Mucosa of descending colon (tissue), 3 donors: Measurements from ENCODE around the gene OGA. TPM values are rescaled to one million over a fixed set of nuclear protein-coding genes. Genes with fewer than 3 reads are reported as not detected.
"Not testable (repeated sequence)": the region's sequence is repeated elsewhere in the genome, so short reads cannot be mapped to it uniquely, and the experiment has no call there.

Experiments used
- ATAC-seq: fragments of 200-7000 bp; cut with Tn5 transposase; one replicate; pipeline ENCODE4 v1.9.1; 2020; ENCODE audit warnings: mild to moderate bottlenecking, moderate library complexity
- DNase-seq, 3 donors: peaks; one replicate each; pipeline ENCODE4 v3.0.0-alpha.2; 2020
- H3K36me3 ChIP-seq: fragments of 200-600 bp; one replicate; pipeline ENCODE4 v1.8.0; 2021; ENCODE audit warnings: low read depth, mild to moderate bottlenecking
- H3K4me1 ChIP-seq: fragments of 200-600 bp; one replicate; pipeline ENCODE4 v1.8.0; 2021; ENCODE audit warnings: low read depth, mild to moderate bottlenecking
- H3K4me3 ChIP-seq: fragments of 200-600 bp; one replicate; pipeline ENCODE4 v1.8.0; 2021; ENCODE audit warnings: mild to moderate bottlenecking
- H3K9me3 ChIP-seq: fragments of 200-600 bp; one replicate; pipeline ENCODE4 v1.8.0; 2021; ENCODE audit warnings: mild to moderate bottlenecking
- intact Hi-C, 2 donors: fragments of 100-400 bp; cut with DNase I in 1 of 2; cut with micrococcal nuclease in 1 of 2; formaldehyde crosslinking; loops; one replicate each; pipeline versions ENCODE4 v1.11.0 to v1.11.1; 2022; cut with DNase I, micrococcal nuclease
- total RNA-seq, 3 donors: library from RNA; stranded (reverse); fragmentation: NEBNext Ultra II Directional in 2 of 3; extraction: Animal tissue kit (Norgen Biotek cat#: 25700) in 2 of 3; gene quantifications; one replicate each; pipeline versions ENCODE4 v1.2.1 to v1.2.4, GENCODE V29; 2021 to 2023
- TF ChIP-seq, protein P1 (sequence below): fragments of 200-600 bp; IDR thresholded peaks from one replicate; pipeline ENCODE4 v1.8.0; 2022; ENCODE audit warnings: antibody characterized with exemption, mild to moderate bottlenecking
- donor health status: DM: no; HTN: no; CAD: no; lungs with moderate emphysema.
- donor health status: DM: no; HTN: no; CAD: no.
- donor health status: DM: no; HTN: yes; CAD: no.

Gene OGA
- total RNA-seq, 3 donors from 2014 or later = 80.8 to 112 (median 110) TPM

DNA sequence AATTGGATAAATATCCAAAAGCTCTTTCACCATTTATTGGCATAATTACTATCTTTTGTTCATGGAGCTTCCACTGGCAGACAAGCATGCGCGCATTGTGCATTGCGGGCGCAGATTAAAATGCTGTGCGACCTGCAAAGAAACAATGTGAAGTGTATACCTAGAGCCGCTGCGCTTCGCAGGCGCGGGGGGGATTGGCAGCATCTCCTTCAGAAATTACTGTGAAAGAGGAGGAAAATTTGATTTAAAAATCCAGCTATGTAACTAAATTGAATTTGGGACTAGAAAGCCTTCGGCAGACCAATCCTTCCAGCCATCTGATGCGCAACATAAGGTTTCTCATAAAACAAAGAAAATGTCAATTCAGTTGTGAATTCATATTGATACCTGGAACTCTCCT lies 24.7 kb downstream of the OGA start:
- intact Hi-C loops = no loop called here
- Histone ChIP-seq H3K4me3 (no peak overlapping the region), H3K4me1 (no peaks in the 10 kb centered on the region), H3K9me3 (no peaks in the 10 kb centered on the region), H3K36me3 (peaks cover 25% of the 10 kb centered on the region)
- TF ChIP-seq, protein P1, sequence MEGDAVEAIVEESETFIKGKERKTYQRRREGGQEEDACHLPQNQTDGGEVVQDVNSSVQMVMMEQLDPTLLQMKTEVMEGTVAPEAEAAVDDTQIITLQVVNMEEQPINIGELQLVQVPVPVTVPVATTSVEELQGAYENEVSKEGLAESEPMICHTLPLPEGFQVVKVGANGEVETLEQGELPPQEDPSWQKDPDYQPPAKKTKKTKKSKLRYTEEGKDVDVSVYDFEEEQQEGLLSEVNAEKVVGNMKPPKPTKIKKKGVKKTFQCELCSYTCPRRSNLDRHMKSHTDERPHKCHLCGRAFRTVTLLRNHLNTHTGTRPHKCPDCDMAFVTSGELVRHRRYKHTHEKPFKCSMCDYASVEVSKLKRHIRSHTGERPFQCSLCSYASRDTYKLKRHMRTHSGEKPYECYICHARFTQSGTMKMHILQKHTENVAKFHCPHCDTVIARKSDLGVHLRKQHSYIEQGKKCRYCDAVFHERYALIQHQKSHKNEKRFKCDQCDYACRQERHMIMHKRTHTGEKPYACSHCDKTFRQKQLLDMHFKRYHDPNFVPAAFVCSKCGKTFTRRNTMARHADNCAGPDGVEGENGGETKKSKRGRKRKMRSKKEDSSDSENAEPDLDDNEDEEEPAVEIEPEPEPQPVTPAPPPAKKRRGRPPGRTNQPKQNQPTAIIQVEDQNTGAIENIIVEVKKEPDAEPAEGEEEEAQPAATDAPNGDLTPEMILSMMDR = no peak
- no peak for ATAC-seq
- no peak for DNase-seq

DNA sequence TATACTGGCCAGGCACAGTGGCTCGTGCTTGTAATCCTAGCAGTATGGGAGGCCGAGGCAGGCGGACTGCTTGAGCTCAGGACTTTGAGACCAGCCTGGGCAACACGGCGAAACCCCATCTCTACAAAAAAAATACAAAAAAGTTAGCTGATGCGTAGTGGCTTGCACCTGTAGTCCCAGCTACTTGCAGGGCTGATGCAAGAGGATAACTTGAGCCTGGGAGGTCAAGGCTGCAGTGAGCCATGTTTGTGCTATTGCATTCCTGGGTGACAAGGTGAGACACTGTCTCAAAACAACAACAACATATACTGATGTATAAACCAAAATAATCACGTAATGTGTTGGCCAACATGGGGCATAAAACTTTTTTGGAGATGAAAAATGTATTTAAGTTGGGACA lies 28.6 kb downstream of the OGA start:
- no peak overlapping the region for H3K4me3 ChIP-seq
- intact Hi-C loops = no loop called here
- no peaks in the 10 kb centered on the region for H3K4me1 ChIP-seq
- H3K36me3 ChIP-seq = peaks cover 29% of the 10 kb centered on the region
- ATAC-seq (no peak), DNase-seq (no peak)
- no peaks in the 10 kb centered on the region for H3K9me3 ChIP-seq
- TF ChIP-seq, protein P1 = no peak

DNA sequence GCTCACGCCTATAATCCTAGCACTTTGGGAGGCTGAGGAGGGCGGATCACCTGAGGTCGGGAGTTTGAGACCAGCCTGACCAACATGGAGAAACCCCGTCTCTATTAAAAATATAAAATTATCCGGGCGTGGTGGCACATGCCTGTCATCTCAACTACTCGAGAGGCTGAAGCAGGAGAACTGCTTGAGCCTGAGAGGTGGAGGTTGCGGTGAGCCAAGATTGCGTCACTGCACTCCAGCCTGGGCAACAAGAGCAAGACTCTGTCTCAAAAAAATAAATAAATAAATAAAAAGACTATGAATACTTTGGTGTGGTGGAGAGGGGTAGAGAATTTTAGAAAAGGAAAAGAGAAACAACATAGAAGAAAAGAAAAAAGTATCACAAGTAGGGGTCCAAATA lies 29.0 kb downstream of the OGA start:
- H3K4me3 ChIP-seq, H3K9me3 ChIP-seq, H3K4me1 ChIP-seq, intact Hi-C loops, ATAC-seq, DNase-seq: not testable (repeated sequence)
- peaks cover 29% of the 10 kb centered on the region for H3K36me3 ChIP-seq

DNA sequence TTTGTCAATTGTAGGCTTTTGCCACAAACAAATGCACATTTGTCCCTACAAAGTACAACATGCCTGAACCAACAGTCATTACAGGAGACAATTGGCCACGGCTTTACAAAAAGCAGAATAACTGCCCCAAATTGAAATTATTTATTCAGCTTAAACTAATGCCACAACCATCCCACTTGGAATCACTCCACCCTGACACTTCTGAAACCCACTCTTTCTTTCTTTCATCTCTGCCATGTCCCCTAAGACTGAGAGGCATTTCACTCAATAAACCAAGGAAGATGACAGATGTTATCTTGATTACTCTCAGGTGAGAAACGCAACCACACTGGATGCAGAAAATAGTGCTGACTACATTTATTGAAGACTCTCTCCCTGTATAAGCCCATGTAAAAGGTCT lies 32.4 kb downstream of the OGA start:
- Histone ChIP-seq H3K4me3 (no peak overlapping the region), H3K9me3 (no peaks in the 10 kb centered on the region), H3K36me3 (peaks cover 15% of the 10 kb centered on the region), H3K4me1 (peaks cover 17% of the 10 kb centered on the region)
- ATAC-seq (no peak), DNase-seq (no peak)
- intact Hi-C loops = no loop called here
- TF ChIP-seq, protein P1 = no peak

DNA sequence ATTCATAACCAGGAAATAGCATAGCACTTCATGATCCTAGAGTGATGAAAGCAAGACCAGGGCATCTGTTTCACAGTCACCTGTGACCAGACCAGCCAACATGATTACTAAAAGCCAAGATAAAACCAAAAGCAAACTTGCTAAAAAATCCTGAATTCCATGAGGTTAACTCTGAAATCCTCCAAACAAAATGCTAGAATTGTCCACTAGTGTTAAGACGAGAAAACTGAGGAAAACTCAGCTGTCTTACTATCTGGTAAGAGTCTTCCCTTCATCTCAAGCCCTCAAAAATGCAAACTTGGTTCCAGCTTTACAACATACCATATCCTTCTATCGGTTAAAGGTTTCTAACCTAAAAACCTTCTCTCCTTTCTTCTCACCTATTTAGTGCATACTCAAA lies 33.7 kb downstream of the OGA start:
- intact Hi-C loops = loop anchor here in 1 of 2 donors (5.0 kb wide), 1 partner anchor 187 kb away; no protein-coding TSS in a partner anchor
- Histone ChIP-seq H3K4me3 (no peak overlapping the region), H3K36me3 (peaks cover 5% of the 10 kb centered on the region), H3K9me3 (no peaks in the 10 kb centered on the region), H3K4me1 (peaks cover 26% of the 10 kb centered on the region)
- no peak for DNase-seq
- no peak for ATAC-seq
- TF ChIP-seq, protein P1 = no peak

DNA sequence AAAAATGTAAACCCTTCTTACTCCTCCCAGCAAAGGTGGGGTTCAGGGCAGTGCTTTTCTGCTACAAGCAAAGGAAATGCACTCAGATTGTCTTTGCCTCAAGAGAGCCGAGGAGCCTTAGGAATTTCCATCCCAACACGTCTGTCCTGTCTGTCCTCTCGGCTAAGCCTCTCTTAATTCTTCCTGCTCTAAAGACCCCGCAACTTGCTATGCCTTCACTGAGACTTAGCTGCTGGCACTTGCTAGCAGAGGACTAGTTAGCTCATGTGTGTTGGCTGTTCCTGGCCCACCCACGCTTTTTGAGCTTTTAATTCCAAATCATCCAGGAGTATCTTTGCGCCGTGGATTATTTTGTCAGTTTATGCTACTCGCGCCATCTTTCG lies 34.5 kb downstream of the OGA start:
- Histone ChIP-seq H3K36me3 (peaks cover 4% of the 10 kb centered on the region), H3K4me3 (no peak overlapping the region), H3K9me3 (no peaks in the 10 kb centered on the region), H3K4me1 (peaks cover 34% of the 10 kb centered on the region)
- intact Hi-C loops = loop anchor here in 1 of 2 donors (5.0 kb wide), 1 partner anchor 186 kb away; no protein-coding TSS in a partner anchor
- TF ChIP-seq, protein P1 = no peak
- ATAC-seq (no peak), DNase-seq (no peak)
